Caco-2 (cell line): ENCODE data around the gene BANF2. TPM values are rescaled to one million over a fixed set of nuclear protein-coding genes. Genes with fewer than 3 reads are reported as not detected.

Source experiments
- BruUV-seq: library from RNA; stranded (reverse); fragments of 400-500 nt; replicated peaks from 2 replicates; lab custom pipeline; 2021; lab: Mats Ljungman, UMichigan
- CTCF ChIA-PET: fragments of 300-600 bp; sonication (Branson Sonifier 250); formaldehyde crosslinking; loops from one replicate; lab custom pipeline; 2022; ENCODE audit warnings: antibody characterized with exemption; lab: Charles Lee
- POLR2A ChIA-PET: fragments of 300-600 bp; sonication (Branson Sonifier 250); formaldehyde crosslinking; loops from one replicate; lab custom pipeline; 2022; ENCODE audit warnings: antibody characterized with exemption; lab: Charles Lee
- DNase-seq, 2 experiments: peaks; one replicate each; pipeline versions ENCODE4 v3.0.0 to v3.0.0-alpha.2; 2020 to 2022
- H3K27me3 ChIP-seq: replicated peaks from 2 replicates; pipeline ENCODE4 v1.6.0; 2011; ENCODE audit warnings: low read length; ENCODE audit not compliant: control insufficient read depth, insufficient read depth
- H3K36me3 ChIP-seq: 2 replicates; pipeline ENCODE4 v1.5.1; 2011; ENCODE audit warnings: low read length; ENCODE audit not compliant: control insufficient read depth, insufficient read depth
- H3K4me1 ChIP-seq: fragments of 250-450 bp; sonication (Bioruptor Pico); 2 replicates; pipeline ENCODE4 v1.5.1; 2020; ENCODE audit warnings: mild to moderate bottlenecking
- H3K4me3 ChIP-seq: 2 replicates; pipeline ENCODE4 v1.5.1; 2011; ENCODE audit warnings: low read depth, mild to moderate bottlenecking, control low read depth, low read length
- H3K9me3 ChIP-seq: fragments of 250-450 bp; sonication (Bioruptor Pico); 2 replicates; pipeline ENCODE4 v1.5.1; 2020; ENCODE audit warnings: mild to moderate bottlenecking, moderate library complexity
- H3K27ac Mint-ChIP-seq: one replicate; pipeline ENCODE4 v1.8.0; 2022; ENCODE audit warnings: mixed read lengths; ENCODE audit not compliant: unreplicated experiment
- H3K27me3 Mint-ChIP-seq: one replicate; pipeline ENCODE4 v1.8.0; 2022; ENCODE audit warnings: mixed read lengths; ENCODE audit not compliant: insufficient read depth, unreplicated experiment
- H3K36me3 Mint-ChIP-seq: one replicate; pipeline ENCODE4 v1.8.0; 2022; ENCODE audit warnings: mild to moderate bottlenecking, mixed read lengths; ENCODE audit not compliant: insufficient read depth, unreplicated experiment
- H3K4me1 Mint-ChIP-seq: one replicate; pipeline ENCODE4 v1.8.0; 2022; ENCODE audit warnings: low read depth, mixed read lengths; ENCODE audit not compliant: unreplicated experiment
- H3K4me3 Mint-ChIP-seq: one replicate; pipeline ENCODE4 v1.8.0; 2022; ENCODE audit warnings: mild to moderate bottlenecking, moderate library complexity, mixed read lengths; ENCODE audit not compliant: unreplicated experiment
- H3K9me3 Mint-ChIP-seq: one replicate; pipeline ENCODE4 v1.8.0; 2022; ENCODE audit warnings: mixed read lengths; ENCODE audit not compliant: unreplicated experiment
- intact Hi-C: fragments of 100-400 bp; cut with micrococcal nuclease; formaldehyde crosslinking; loops from one replicate; pipeline ENCODE4 v1.10.0; 2022; ENCODE audit not compliant: unreplicated experiment
- total RNA-seq: library from RNA; stranded (reverse); gene quantifications from 2 replicates; pipeline ENCODE4 v1.2.3, GENCODE V29; 2022
- TF ChIP-seq, protein P1 (sequence below), 2 experiments: fragments of 200-600 bp in 1 of 2; IDR thresholded peaks; 1 replicate in 1 of 2; 2 replicates in 1 of 2; pipeline versions ENCODE4 v1.5.1 to v1.8.0; 2011 to 2022; ENCODE audit warnings: antibody characterized with exemption in 1 of 2, control low read depth in 1 of 2, inconsistent platforms in 1 of 2, low read depth in 1 of 2, low read length in 1 of 2, mild to moderate bottlenecking in 1 of 2, moderate library complexity in 1 of 2; ENCODE audit not compliant: insufficient read depth in 1 of 2, severe bottlenecking in 1 of 2, unreplicated experiment in 1 of 2

BANF2 gene
- total RNA-seq, 1 experiment from 2014 or later = 2.1 TPM

DNA sequence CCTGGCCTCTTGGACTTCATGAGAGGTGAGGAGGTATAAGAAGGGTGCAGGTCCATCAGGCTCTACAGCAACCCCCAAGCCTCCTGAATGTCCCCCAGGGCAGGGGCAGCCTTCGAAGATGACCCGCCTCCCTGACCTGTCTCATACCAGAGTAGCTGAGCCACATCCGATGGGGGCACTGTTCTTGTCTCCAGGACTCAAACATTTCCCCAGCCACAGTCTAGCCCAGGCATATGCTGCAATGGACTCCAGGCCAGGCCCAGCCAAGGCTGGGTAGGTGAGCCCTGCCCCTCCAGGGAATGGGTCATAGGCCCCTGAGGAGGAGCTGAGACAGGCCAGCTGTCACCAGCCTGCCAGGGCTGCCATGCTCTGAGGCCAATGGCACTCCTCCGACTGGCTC is 65.3 kb downstream of the BANF2 start:
- CTCF ChIA-PET = no interaction called here
- TF ChIP-seq, protein P1, sequence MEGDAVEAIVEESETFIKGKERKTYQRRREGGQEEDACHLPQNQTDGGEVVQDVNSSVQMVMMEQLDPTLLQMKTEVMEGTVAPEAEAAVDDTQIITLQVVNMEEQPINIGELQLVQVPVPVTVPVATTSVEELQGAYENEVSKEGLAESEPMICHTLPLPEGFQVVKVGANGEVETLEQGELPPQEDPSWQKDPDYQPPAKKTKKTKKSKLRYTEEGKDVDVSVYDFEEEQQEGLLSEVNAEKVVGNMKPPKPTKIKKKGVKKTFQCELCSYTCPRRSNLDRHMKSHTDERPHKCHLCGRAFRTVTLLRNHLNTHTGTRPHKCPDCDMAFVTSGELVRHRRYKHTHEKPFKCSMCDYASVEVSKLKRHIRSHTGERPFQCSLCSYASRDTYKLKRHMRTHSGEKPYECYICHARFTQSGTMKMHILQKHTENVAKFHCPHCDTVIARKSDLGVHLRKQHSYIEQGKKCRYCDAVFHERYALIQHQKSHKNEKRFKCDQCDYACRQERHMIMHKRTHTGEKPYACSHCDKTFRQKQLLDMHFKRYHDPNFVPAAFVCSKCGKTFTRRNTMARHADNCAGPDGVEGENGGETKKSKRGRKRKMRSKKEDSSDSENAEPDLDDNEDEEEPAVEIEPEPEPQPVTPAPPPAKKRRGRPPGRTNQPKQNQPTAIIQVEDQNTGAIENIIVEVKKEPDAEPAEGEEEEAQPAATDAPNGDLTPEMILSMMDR (IDR thresholded peaks at IDR 0.05; ENCODE audit: insufficient read depth in 1 of 2, low read depth in 1 of 2, low read length in 1 of 2, severe bottlenecking in 1 of 2, unreplicated experiment in 1 of 2) = no peak
- Histone ChIP-seq H3K27me3 (no peaks in the 10 kb centered on the region), H3K9me3 (no peaks in the 10 kb centered on the region), H3K4me1 (peaks cover 14% of the 10 kb centered on the region), H3K4me3 (no peak overlapping the region), H3K36me3 (no peaks in the 10 kb centered on the region)
- Mint-ChIP-seq H3K4me1 (peaks cover 9% of the 10 kb centered on the region), H3K36me3 (no peaks in the 10 kb centered on the region), H3K27ac (no peak overlapping the region), H3K27me3 (no peaks in the 10 kb centered on the region), H3K9me3 (no peaks in the 10 kb centered on the region), H3K4me3 (no peak overlapping the region)
- intact Hi-C loops = no loop called here
- POLR2A ChIA-PET = no interaction called here
- BruUV-seq = no TSS peak
- DNase-seq = no peak

DNA sequence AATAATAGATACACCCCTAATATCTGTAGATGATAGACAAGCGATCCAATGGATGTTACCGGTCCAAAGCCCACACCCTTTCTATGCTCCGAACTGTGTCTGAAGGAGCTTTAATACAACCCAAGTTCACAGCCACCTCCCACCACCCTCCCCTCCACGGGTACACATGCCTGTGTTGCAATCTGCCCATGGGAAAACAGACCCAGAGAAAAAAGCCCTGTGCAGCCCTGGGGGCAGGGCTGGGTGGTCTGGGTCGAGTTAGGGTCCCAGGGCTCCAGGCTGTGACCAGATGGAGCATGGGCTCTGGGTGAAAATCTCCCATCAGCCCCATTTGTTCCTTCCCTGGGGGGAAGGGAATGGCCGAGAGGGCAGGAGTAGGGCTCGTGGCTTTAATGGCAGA is 65.8 kb downstream of the BANF2 start:
- CTCF ChIA-PET = interaction anchor here (0.6 kb wide), 1 partner anchor 34 kb away, joined by 6 read pairs; no protein-coding TSS in a partner anchor

DNA sequence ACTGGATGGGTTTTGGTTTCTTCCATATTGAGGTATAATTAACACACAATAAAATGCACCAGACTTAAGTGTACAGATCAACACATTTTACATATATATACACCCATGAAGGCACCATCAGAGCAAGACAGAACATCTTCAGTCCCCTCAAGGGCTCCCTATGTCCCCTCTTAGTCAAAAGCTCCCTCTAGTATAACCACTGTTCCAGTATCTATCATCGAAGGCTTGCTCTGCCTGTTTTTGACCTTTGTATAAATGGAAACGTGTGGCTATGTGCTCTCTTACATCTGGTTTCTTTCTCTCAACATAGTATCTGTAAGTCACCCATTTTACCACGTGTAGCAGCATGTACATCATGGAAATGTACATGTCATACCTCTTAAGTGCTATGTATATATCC is 66.5 kb downstream of the BANF2 start:
- Histone ChIP-seq H3K4me3 (no peak overlapping the region), H3K36me3 (no peaks in the 10 kb centered on the region), H3K4me1 (peaks cover 17% of the 10 kb centered on the region), H3K9me3 (no peaks in the 10 kb centered on the region), H3K27me3 (no peaks in the 10 kb centered on the region)
- Mint-ChIP-seq H3K9me3 (no peaks in the 10 kb centered on the region), H3K36me3 (no peaks in the 10 kb centered on the region), H3K4me1 (peaks cover 13% of the 10 kb centered on the region), H3K27ac (no peak overlapping the region), H3K4me3 (no peak overlapping the region), H3K27me3 (no peaks in the 10 kb centered on the region)
- no TSS peak for BruUV-seq
- no peak for DNase-seq
- TF ChIP-seq, protein P1 (IDR thresholded peaks at IDR 0.05; ENCODE audit: insufficient read depth in 1 of 2, low read depth in 1 of 2, low read length in 1 of 2, severe bottlenecking in 1 of 2, unreplicated experiment in 1 of 2) = no peak
- intact Hi-C loops = no loop called here
- POLR2A ChIA-PET = no interaction called here
- CTCF ChIA-PET = no interaction called here

More for the DNA sequence above, 65.8 kb downstream of the BANF2 start:
- TF ChIP-seq, protein P1 (IDR thresholded peaks at IDR 0.05; ENCODE audit: insufficient read depth in 1 of 2, low read depth in 1 of 2, low read length in 1 of 2, severe bottlenecking in 1 of 2, unreplicated experiment in 1 of 2) = no peak
- H3K36me3 ChIP-seq = no peaks in the 10 kb centered on the region
- no peaks in the 10 kb centered on the region for H3K27me3 ChIP-seq
- H3K9me3 ChIP-seq = no peaks in the 10 kb centered on the region
- no peak overlapping the region for H3K4me3 Mint-ChIP-seq
- intact Hi-C loops = no loop called here
- no peaks in the 10 kb centered on the region for H3K9me3 Mint-ChIP-seq
- H3K4me3 ChIP-seq = no peak overlapping the region
- H3K27ac Mint-ChIP-seq = no peak overlapping the region
- no TSS peak for BruUV-seq
- H3K4me1 Mint-ChIP-seq = peaks cover 9% of the 10 kb centered on the region
- no peaks in the 10 kb centered on the region for H3K27me3 Mint-ChIP-seq
- no peak for DNase-seq
- H3K36me3 Mint-ChIP-seq = no peaks in the 10 kb centered on the region
- H3K4me1 ChIP-seq = peaks cover 14% of the 10 kb centered on the region
- POLR2A ChIA-PET = no interaction called here
